ENCODE results near the gene SPPL2A.

DNA sequence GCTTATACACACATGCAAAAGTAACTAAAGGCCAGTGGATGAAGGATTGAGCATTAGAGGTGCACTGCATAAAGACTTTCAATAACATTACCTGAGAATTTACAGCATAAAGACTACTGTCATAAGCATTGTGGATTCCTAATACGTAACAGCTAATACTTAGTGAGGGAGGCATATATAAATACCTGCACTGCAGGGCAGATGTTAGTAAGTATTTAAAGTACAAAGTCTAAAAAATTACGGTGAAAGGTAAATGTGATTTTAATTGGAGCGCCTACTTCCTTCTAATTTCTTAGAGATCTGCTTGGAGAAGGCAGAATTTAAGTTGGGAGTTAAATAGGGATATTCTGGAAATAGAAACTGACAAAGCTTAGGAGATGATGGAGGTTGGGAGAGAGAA lies 53.5 kb downstream of the SPPL2A start:
- TF ChIP-seq CTCF (IDR thresholded peaks at IDR 0.05 in 2 of 3, conservative IDR thresholded peaks at IDR 0.05 in 1 of 3; ENCODE audit: borderline replicate concordance in 1 of 3, insufficient read depth in 1 of 3, low read depth in 2 of 3, low read length in 2 of 3): no peak
- no peak for TF ChIP-seq POLR2A (IDR thresholded peaks at IDR 0.05; ENCODE audit: borderline replicate concordance, extremely low read depth, insufficient read depth, insufficient read length)
- TF ChIP-seq, protein P1, sequence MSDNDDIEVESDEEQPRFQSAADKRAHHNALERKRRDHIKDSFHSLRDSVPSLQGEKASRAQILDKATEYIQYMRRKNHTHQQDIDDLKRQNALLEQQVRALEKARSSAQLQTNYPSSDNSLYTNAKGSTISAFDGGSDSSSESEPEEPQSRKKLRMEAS (IDR thresholded peaks at IDR 0.05): no peak
- TF ChIP-seq POLR2AphosphoS5 (IDR thresholded peaks at IDR 0.05; ENCODE audit: low read depth, low read length): no peak
- no peak for TF ChIP-seq JUND (IDR thresholded peaks at IDR 0.05)
- no peak for TF ChIP-seq YY1 (IDR thresholded peaks at IDR 0.05; ENCODE audit: extremely low read depth, insufficient replicate concordance, low read depth, low read length)
- no peak for TF ChIP-seq REST (IDR thresholded peaks at IDR 0.05; ENCODE audit: low read depth)
- TF ChIP-seq RAD21 (IDR thresholded peaks at IDR 0.05; ENCODE audit: low read depth): no peak
- TF ChIP-seq SIN3A (IDR thresholded peaks at IDR 0.05; ENCODE audit: low read depth): no peak
- TF ChIP-seq CEBPB (IDR thresholded peaks at IDR 0.05; ENCODE audit: low read depth): no peak
- no peak for TF ChIP-seq EGR1 (IDR thresholded peaks at IDR 0.05; ENCODE audit: low read depth)
- TF ChIP-seq EZH2phosphoT487 (IDR thresholded peaks at IDR 0.05; ENCODE audit: borderline replicate concordance): no peak
- TF ChIP-seq ZFX (IDR thresholded peaks at IDR 0.05): no peak

Measured in HCT116 (cell line).